NOMO-1 (cell line): ENCODE measurements around the gene PARD6G.

Source experiments
- DNase-seq, 2 experiments: peaks; one replicate each; lab custom pipeline; 2025; ENCODE audit not compliant: unreplicated experiment in 2 of 2; lab: John Stamatoyannopoulos, UW

PARD6G gene

DNA sequence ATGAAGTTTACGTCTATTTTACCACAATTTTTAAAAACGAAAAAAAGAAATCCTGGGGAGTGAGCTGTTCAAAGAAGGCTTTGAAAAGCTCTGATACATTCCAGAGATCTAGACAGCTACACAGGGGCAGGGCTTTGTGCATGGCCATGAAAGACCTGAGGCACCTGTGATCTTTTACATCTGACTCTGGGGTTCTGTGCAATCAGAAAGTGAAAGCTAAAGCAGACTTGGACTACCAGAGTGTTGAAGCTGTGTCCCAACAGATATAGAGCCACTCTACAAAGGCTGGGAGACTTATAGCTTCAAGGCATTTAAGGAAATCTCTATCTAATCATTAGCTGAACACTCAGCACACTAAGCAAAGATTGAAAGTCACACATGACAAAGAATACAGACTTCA is 34.1 kb downstream of the PARD6G start:
- no peak for DNase-seq

DNA sequence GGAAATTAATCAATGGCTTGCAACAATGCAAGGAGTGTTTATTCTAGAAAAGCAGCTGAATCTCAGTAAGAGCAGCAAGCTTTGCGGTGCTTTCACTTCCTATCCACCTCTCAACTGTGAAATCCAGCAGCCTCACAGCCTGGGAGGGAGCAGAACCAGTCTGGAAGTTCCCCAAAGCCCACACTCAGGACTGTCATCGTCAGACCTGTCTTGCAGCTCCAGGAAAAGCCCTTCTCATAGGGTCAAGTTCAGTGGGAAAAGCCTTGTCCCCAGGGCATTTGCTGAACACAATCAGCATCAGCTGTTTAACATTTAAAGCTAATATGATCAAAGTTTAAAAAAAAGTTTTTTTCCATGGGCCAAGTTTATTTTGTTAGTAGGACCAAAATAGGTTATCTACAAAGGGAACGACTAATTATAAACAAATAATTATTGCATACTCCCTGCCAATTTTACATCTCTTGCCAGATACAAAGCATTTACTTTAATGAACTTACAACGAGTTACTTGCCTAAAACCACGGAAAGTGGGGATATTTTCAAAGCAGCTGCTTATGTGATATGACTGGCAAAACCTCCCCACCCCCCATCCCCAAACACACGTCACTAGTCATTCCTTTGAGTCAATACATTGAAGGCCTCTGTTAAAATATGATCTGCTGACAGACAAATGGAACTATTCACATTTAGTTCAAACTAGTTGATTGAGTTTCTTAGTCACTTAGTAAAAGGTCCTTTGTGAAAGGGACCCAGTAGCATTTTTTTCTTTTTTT is 36.8 kb downstream of the PARD6G start:
- peak; percentile 25 to 46 for DNase-seq

DNA sequence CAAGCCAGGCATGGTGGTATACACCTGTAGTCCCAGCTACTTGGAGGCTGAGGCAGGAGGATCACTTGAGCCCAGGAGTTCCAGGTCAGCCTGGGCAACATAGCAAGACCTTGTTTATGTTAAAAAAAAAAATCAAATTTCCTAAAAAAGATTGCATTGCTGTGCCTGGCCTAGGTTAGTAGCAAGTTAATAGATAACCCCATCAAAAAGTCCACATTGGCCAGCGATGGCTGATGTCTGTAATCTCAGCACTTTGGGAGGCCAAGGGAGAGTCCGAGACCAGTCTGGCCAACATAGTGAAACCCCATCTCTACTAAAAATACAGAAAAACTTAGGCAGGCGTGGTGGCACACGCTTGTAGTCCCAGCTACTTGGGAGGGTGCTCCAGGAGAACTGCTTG is 38.7 kb downstream of the PARD6G start:
- no peak for DNase-seq

DNA sequence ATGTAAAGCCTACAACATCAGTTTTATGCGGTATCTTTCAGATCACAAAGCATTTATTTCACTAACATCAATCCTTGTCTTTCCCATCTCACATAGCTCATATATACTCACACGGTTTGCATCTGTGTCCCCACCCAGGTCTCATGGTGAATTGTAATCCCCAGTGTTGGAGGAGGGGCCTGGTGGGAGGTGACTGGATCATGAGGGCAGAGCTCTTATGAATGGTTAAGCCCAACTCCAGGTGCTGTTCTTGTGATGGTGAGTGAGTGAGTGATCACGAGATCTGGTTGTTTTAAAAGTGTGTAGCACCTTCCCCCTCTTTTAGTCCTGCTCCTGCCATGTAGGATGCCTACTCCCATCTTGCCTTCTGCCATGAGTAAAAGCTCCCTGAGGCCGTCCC is 42.0 kb downstream of the PARD6G start:
- no peak for DNase-seq

DNA sequence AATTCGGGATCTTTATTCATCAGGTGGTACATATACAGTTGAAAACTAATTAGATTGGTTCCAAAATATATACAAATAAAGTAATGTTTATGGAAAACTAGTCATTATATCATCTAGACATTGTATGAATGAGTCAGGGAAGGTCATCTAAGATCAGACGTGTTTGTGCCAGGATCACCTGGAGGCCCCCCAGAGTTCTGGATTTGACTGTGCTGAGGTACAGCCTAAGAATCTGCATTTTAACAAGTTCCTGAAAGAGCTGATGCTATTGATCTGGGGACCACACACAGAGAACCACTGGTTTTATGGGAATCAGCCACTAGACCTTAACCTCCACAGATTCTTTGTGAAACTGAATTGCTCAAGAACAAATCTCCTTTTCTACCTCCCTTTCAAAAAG is 43.2 kb downstream of the PARD6G start:
- no peak for DNase-seq

DNA sequence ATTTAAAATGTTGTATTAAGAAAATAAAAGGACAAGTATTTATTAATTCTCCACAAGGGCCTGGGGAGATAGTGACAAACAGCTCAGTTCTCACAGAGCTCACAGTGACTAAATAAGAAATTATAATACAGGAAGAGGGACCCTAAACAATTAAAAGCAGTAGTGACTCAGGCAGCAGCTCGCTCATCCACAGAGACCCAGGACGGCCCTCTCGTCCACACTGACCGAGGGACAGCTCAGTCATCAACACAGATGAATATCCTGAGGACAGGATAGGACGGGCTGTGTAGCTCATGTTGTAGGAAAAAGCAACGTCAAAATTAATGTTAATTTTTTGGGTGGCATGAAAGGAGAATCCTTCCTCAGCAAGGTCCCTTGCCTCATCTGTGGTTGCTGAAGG is 44.1 kb downstream of the PARD6G start:
- DNase-seq = no peak

DNA sequence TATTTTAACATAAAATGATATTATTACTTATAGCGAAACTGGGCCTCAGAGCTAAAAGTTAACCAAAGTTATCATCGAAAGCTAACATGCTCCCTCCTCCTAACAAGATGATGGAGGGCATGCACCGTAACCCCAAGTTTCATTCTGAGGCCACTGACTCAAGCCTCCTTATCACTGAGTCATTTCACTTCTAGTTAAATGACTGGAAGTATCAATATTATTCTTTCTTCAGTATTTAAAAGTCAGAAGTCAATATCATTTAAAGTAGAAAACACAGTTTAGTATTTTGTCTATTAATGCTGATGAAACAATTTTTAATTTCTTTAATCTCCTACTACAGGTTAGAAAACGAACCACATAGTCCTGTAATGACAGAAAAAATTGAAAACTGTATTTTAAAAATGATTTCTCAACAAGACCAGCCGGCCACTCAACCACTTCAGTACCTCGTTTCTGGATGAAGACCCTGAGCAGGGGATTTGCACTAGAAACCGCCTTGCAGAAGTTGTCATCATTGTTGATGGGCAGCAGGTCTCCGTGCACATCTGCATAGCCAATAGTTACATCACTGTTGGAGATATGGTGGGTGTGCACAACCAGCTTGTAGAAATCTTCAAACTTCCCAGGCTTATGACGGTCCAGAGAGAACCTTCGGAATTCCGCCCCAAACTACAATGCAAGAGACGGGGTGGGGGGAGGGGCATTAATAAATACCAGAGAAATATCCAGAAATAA is 44.9 kb downstream of the PARD6G start:
- DNase-seq = no peak

DNA sequence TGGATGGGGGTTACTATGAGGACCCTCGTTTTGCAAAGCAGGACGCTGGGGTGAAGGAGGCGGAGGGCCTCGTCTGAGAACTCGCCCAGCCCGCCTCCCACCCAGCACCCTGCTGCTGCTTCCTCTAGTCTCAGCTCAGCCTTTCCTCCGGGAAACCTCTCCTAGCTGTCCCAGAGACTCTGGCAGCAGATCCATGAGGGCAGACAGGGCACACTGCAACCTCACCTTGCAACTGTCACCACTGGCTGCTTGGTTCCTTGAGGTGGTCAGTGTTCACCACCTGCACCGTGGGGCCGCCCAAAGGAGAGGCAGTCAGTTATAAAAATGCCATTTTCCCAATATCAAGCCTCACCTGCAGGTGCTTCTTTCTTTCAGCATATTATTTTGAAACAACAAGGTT is 45.6 kb downstream of the PARD6G start:
- DNase-seq = no peak

DNA sequence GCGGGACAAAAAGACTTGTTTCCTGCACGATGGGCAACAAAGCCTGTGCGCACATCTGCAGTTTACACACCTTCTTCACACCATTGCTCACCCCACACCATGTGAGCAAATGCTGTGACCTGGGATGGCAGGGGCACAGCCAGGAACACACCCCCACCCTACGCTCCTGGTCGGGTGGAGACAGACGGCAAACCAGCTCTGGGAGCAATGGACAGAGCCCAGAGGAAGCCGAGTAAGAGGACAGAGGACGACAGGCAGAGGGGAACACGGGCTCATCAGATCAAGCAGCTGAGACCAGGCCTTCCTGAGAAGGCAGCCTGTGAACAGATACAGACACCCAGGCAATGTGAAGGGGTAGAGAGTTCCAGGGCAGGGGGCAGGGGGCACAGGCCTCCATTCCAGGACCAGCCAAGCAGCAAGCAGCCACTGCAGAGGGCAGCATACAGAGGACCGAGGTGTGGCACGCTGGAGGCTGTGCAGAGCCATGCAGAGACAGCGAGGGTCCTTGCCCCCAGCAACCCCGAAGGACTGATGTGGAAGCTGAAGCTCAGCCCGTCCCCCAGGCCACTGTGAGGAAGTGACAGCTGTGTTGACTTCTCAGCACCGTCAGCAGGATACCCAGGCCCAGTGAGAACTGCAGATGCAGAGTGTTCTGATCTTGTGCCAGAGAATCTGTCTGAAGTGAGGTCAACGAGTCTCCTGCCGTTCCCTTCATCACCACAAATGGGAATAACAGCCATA is 46.2 kb downstream of the PARD6G start:
- DNase-seq = no peak

DNA sequence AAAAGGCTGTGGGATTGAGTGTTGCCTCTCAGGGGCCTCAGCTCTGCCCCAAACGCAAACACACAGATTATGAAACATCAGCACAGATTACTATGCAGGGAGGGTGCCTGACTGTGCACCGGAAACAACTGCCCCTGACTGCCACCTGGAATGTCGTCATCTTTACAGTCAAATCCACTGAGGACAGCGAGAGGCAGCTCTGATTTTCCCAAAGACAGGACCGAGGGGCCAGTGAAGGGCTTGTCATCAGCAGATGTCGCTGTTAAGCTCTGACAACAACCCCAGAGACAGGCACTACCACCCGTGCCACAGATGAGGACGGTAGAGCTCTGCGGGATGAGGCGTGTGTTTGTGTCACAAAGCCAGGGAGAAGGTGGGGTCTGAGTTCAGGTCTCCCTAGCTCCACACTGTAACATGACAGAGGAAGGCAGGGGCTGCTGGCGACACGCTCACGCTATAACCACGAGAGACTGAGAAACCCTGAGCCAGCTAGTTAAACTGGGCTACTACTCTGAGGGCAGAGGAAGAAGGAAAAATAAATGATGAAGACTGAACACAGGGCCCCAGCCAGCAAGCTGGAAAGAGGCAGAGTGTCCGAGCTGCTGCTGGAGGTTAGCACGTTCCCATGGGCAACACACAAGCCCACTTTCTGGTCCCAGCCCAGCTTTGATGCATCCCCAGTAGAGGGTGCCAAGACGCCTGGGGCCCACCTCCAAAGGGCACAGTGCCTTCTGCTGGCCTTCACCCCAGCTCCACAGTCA is 47.0 kb downstream of the PARD6G start:
- DNase-seq = peak in 1 of 2 experiments; percentile 13

DNA sequence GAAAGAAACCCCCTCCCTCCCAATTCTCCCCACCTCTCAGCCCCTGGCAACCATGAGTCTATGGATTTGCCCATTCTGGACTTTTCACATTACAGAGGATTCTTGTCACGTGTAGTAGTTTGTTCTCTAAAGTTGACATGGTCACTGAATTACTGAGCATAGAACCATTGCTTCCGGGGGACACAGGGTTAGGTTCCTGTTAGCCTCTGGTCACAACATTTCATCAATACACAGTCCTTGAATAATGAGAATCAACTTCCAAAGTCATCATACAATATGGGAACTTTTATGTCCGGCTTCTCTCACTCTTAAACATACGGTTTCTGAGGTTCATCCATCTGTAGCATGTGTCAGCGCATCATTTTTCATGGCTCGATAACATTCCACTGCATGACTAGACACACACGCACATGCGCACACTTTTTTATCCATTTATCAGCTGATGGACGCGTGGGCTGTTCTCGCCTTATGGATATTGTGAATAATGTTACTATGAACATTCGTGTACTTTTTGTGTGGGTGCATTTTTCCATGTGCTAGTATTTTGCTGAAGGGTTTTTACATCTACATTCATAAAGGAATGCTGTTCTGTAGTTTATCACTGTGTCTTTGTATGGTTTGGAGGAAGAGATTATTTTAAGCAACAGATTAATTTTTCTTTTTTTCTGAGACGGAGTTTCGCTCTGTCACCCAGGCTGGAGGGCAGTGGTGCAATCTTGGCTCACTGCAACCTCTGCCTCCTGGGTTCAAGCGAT is 48.1 kb downstream of the PARD6G start:
- DNase-seq = no peak

DNA sequence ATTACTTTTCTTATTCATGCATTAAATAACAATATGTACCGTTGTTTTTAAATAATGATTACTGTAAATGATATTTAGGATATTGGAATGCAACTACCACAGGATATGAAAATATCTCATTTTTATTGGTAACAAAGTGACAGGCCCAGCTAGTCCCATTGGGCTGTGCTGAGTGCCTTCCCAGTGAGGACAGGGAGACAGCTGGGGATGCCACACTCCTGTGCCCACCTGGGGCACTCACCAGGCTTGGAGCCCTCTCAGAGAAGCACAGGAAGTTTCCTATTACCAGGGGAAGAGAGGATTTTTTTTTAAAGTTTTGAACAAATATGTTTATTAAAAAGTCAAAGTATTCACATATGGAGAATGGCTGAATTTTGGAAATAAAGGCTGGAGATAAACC is 48.9 kb downstream of the PARD6G start:
- DNase-seq = no peak

DNA sequence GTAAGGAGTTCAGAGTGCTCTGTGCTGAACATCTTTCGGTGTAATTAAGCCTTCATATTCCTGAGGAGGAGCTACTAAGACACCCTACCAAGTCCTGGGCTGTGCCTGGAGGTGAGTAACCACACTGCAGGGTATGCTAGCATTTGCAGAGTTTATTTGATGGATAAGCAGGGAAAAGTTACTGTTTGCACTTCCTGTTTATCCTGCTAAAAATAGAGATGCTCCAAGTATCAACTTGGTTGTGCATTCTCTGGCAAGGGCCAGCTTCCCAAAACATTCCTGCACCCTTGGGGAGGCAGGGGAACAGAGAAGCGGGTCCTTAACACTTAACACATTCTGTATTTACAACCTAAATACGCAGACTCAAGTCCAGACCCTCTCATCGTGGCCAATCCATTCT is 49.8 kb downstream of the PARD6G start:
- no peak for DNase-seq

DNA sequence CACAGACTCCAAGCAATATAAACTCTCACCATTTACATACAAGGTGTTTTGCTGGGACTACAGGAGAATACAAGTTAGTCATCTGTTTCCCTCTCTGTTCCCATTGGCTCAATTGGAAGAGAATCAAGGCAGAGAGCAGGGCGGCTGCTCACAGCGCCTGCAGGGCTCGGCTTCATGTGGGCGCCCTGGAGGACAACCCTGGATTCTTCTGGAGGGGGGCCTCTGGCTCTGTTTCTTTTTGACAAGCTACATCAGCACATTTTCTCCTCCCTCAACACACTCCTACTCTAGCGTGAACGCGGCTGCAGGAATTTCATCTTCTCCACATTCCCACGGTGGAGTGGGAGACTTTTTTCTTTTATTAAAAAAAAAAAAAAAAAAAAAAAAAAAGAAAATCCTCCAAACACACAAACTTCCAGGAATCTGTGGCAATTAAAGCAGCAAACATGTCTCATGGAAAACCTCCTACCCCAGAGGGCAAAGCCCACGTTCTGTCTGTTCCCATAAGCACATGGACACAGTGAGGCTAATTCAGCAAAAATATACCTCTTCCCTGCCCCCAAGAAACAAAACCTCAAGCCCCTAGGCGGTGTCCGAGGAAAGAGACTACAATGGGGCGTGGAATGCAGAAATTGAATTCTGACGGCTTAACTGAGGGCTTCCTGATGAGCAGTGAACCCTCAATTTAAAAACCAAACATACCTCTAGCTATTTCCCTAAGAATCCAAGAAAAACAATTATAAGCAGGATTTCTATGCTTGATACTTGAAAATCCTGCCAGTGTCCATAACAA is 50.6 kb downstream of the PARD6G start:
- DNase-seq = no peak

DNA sequence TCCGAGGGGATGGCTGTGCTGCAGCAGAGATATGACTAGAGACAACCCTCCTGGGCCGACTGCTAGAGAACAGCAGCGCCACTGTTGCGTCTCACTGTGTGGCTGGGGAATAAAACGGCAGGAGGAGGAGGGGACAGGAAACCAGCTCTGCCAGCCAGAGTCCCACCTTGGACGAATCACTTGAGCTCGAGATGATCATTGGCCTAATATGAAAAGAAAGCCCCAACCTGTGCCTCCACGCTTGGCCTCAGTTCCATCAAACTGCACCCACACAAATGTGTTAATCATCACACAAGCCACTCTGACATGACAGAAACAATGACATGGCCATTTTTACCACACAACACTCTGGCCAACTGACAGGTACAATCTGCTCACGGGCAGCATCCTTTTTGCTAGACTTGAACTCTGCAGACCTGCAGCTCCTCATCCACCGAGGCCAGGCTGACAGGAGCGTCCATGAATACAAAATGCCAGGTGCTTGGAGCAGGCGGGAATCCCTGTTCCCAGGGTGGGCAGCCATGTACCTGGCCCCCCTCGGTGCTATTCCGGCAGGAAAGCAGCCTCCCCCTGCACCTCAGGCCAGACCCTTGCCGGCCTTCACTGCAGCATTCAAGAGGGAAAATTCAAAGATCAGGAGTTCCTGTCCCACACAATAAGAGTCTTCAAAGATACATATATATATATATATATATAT is 52.3 kb downstream of the PARD6G start:
- no peak for DNase-seq

DNA sequence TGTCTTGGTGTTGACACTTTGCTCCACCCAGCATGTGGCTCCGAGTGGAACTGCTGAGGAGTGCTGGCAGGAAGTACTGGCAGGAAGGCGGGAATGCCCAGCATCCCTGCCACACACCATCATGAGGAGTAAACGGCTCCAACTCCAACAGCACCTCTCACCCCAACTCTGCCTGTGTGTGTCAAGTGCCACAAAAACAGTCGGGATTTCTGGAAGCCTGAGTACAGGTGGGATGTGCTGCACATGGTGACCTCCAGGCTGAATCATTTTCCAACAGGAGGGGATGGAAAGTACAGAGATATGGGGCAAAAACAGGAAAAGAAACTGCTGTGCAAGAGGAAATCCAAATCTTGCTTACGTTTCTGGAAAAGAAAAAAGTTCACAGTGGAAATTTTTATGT is 53.6 kb downstream of the PARD6G start:
- no peak for DNase-seq

DNA sequence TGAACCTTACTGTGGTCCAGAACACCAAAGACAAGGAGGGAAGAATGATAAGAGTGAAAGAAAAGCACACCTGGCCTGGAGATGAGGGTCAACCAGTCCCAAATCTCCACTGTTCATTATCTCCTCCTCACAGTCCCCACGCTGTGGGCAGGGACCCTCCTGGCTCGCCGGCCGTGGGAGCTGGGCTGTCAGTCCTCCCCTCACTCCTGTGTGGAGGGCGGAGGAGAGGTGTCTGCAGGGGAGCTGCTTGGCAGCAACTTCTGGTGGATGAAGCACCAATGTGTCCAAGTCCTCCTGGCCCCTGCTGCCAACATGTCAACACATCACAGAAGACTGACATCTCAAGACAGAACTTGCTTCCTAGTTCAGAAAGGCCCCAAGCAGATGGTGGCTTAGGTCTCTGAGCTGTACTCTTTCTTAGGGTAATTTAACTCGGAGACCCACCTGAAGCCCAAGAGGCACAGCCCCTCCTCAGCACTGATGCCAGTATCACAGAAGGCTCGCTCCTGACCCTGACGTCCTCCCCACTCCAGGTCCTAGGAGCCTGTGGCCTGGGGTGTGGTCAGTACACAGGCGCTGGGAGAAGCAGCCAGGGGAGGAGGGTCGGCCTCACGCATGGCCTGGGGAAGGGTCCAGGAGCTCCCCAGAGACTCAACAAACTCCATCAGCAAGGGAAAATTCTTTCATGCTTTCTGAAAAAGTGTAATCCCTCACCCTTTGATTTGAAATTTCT is 54.5 kb downstream of the PARD6G start:
- no peak for DNase-seq
